Keratinocyte (primary cell): ENCODE results near the gene PPFIBP2.

Source experiments
- CTCF ChIP-seq, 3 experiments: IDR thresholded peaks in 1 of 3; conservative IDR thresholded peaks in 1 of 3; optimal IDR thresholded peaks in 1 of 3; 2 replicates in 2 of 3; 3 replicates in 1 of 3; pipeline versions ENCODE3 to v1.5.1; 2011; ENCODE audit warnings: low read length in 3 of 3, mild to moderate bottlenecking in 3 of 3, moderate library complexity in 2 of 3, control low read depth in 1 of 3, inconsistent platforms in 1 of 3; ENCODE audit not compliant: insufficient read depth in 2 of 3; ENCODE audit errors: extremely low read depth in 1 of 3
- EZH2 ChIP-seq: IDR thresholded peaks from one replicate; pipeline ENCODE4 v1.6.1; 2012; ENCODE audit warnings: inconsistent platforms, mild to moderate bottlenecking, low read length, moderate library complexity

- TF ChIP-seq CTCF (optimal IDR thresholded peaks at IDR 0.05 in 1 of 3, IDR thresholded peaks at IDR 0.05 in 1 of 3, conservative IDR thresholded peaks at IDR 0.05 in 1 of 3; ENCODE audit: extremely low read depth in 1 of 3, insufficient read depth in 2 of 3, low read length in 3 of 3) (no peak), EZH2 (no peak)
Measured at GRCh38 chr11:7651140-7651551, 137.3 kb downstream of the PPFIBP2 start.
